Kidney (tissue), 14 donors: Measurements from ENCODE around the gene PRKCE. TPM values are rescaled to one million over a fixed set of nuclear protein-coding genes. Genes with fewer than 3 reads are reported as not detected.
A peak's percentile ranks its signal among the peaks of the same experiment; 100 is the strongest.

Source experiments
- DNase-seq, 5 donors: peaks; one replicate each; pipeline ENCODE4 v3.0.0-alpha.2; 2013 to 2020
- FAIRE-seq: peaks from 2 replicates; lab custom pipeline; 2012; peaks lifted over from hg19 to GRCh38; lab: Jason Lieb, UNC
- H3K27ac ChIP-seq, 2 donors: one replicate each; pipeline ENCODE4 v1.7.0; 2013; ENCODE audit warnings: low read depth in 2 of 2, low read length in 2 of 2, inconsistent platforms in 1 of 2
- H3K27me3 ChIP-seq: one replicate; pipeline ENCODE4 v1.7.1; 2013; ENCODE audit warnings: low read length, inconsistent platforms; ENCODE audit not compliant: control insufficient read depth, insufficient read depth
- H3K36me3 ChIP-seq, 3 donors: one replicate each; pipeline versions ENCODE4 v1.7.0 to v1.7.1; 2013; ENCODE audit warnings: low read length in 3 of 3, control low read depth in 1 of 3, inconsistent platforms in 1 of 3; ENCODE audit not compliant: insufficient read depth in 3 of 3, control insufficient read depth in 2 of 3
- H3K4me1 ChIP-seq, 3 donors: one replicate each; pipeline versions ENCODE4 v1.7.0 to v1.7.1; 2013; ENCODE audit warnings: low read length in 3 of 3, inconsistent platforms in 1 of 3, low read depth in 1 of 3; ENCODE audit not compliant: control insufficient read depth in 2 of 3, insufficient read depth in 2 of 3
- H3K4me3 ChIP-seq, 3 donors: one replicate each; pipeline versions ENCODE4 v1.7.0 to v1.8.1; 2013; ENCODE audit warnings: low read length in 3 of 3, control low read depth in 1 of 3, inconsistent platforms in 1 of 3
- H3K9ac ChIP-seq, 3 donors: one replicate each; pipeline versions ENCODE4 v1.7.0 to v1.7.1; 2013; ENCODE audit warnings: low read length in 3 of 3, control low read depth in 1 of 3, inconsistent platforms in 1 of 3
- H3K9me3 ChIP-seq, 3 donors: one replicate each; pipeline versions ENCODE4 v1.7.0 to v1.7.1; 2013; ENCODE audit warnings: low read length in 3 of 3, control low read depth in 1 of 3, inconsistent platforms in 1 of 3; ENCODE audit not compliant: control insufficient read depth in 2 of 3, insufficient read depth in 1 of 3
- intact Hi-C: fragments of 100-400 bp; cut with DNase I; formaldehyde crosslinking; loops from one replicate; pipeline ENCODE4 v1.11.1; 2022
- polyA plus RNA-seq: library from polyadenylated mRNA; stranded (reverse); fragments of 350-450 nt; fragmentation: Illumina TruSeq; extraction: RNeasy Lipid Tissue Mini Kit (QIAGEN cat#74804); gene quantifications from one replicate; pipeline ENCODE4 v1.2.3, GENCODE V29; 2014; ENCODE audit warnings: low read depth, low replicate concordance; ENCODE audit not compliant: insufficient read depth
- total RNA-seq: library from RNA; stranded (reverse); fragmentation: NEBNext Ultra II Directional; extraction: Animal tissue kit (Norgen Biotek cat#: 25700); gene quantifications from one replicate; pipeline ENCODE4 v1.2.1, GENCODE V29; 2021
- TF ChIP-seq, protein P1 (sequence below): IDR thresholded peaks from 3 replicates; pipeline ENCODE4 v1.5.1; 2012; ENCODE audit warnings: mild to moderate bottlenecking, moderate library complexity, borderline replicate concordance; ENCODE audit not compliant: insufficient read depth; ENCODE audit errors: extremely low read depth
- donor health status: control.
- donor health status: control.
- donor health status: control.
- donor health status: control.
- donor health status: control.
- donor health status: DM: yes; HTN: yes; CAD: no.
- donor health status: Normal renal cell carcinoma (clear cell type).

The PRKCE gene
- total and polyA plus RNA-seq, 2 donors from 2014 or later, result 11.1 to 27.3 TPM

DNA sequence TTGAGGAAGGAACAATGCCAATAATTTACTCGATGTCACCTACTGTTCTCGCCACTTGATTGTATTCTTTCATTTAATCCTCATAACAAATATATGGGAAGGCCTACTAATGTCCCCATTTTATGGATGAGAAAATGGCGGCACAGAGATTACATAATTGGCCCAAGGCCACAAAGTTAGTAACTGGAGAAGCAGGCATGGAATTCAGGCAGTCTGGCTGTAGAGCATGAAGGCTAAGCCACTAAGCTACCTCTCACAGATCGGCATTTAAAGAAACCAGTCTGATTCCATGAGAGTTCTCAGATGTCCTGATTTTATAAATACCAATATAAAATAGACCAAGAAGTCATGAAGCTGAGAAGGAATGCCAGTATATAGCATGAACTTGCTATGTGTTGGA lies 523.9 kb downstream of the PRKCE start:
- TF ChIP-seq, protein P1, sequence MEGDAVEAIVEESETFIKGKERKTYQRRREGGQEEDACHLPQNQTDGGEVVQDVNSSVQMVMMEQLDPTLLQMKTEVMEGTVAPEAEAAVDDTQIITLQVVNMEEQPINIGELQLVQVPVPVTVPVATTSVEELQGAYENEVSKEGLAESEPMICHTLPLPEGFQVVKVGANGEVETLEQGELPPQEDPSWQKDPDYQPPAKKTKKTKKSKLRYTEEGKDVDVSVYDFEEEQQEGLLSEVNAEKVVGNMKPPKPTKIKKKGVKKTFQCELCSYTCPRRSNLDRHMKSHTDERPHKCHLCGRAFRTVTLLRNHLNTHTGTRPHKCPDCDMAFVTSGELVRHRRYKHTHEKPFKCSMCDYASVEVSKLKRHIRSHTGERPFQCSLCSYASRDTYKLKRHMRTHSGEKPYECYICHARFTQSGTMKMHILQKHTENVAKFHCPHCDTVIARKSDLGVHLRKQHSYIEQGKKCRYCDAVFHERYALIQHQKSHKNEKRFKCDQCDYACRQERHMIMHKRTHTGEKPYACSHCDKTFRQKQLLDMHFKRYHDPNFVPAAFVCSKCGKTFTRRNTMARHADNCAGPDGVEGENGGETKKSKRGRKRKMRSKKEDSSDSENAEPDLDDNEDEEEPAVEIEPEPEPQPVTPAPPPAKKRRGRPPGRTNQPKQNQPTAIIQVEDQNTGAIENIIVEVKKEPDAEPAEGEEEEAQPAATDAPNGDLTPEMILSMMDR, result no peak
- DNase-seq, result no peak
- no peak overlapping the region for H3K4me3 ChIP-seq
- no peaks in the 10 kb centered on the region for H3K27me3 ChIP-seq
- H3K9ac ChIP-seq, result no peak overlapping the region
- intact Hi-C loops, result no loop called here
- H3K27ac ChIP-seq, result no peak overlapping the region
- H3K36me3 ChIP-seq, result no peaks in the 10 kb centered on the region
- H3K9me3 ChIP-seq, result no peaks in the 10 kb centered on the region
- peaks cover 3 to 11% (median 11%) of the 10 kb centered on the region in 3 donors for H3K4me1 ChIP-seq
- FAIRE-seq, result no peak

DNA sequence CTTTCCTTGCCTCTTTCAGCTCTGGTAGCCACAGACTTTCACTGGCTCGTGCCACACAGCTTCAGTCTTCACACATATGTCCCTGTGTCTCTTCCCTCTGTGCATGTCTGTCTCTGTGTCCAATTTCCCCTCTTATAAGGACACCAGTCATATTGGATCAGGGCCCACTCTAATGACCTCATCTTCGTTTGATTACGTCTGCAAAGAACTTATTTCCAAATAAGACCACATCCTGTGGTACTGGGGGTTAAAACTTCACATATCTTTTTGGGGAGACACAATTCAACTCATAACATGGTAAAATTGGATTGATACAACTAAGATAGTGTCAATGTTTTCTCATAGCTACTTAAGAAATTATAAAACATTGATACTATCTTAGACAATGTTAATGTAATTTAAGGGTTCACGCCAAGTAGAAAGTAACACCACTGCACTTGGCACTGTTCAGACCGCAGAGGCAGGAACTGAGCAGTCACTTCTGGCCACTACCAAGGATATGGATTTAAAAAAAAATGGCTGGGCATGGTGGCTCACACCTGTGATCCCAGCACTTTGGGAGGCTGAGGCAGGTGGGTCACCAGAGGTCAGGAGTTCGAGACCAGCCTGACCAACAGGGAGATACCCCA lies 526.1 kb downstream of the PRKCE start:
- no peak overlapping the region for H3K27ac ChIP-seq
- DNase-seq (peak in 1 of 5 donors; percentile 18), FAIRE-seq (no peak)
- no peak overlapping the region for H3K4me3 ChIP-seq
- no peaks in the 10 kb centered on the region for H3K27me3 ChIP-seq
- TF ChIP-seq, protein P1, result no peak
- intact Hi-C loops, result no loop called here
- H3K9ac ChIP-seq, result no peak overlapping the region
- H3K36me3 ChIP-seq, result no peaks in the 10 kb centered on the region
- H3K4me1 ChIP-seq, result peaks cover 3 to 11% (median 11%) of the 10 kb centered on the region in 3 donors
- H3K9me3 ChIP-seq, result no peaks in the 10 kb centered on the region

DNA sequence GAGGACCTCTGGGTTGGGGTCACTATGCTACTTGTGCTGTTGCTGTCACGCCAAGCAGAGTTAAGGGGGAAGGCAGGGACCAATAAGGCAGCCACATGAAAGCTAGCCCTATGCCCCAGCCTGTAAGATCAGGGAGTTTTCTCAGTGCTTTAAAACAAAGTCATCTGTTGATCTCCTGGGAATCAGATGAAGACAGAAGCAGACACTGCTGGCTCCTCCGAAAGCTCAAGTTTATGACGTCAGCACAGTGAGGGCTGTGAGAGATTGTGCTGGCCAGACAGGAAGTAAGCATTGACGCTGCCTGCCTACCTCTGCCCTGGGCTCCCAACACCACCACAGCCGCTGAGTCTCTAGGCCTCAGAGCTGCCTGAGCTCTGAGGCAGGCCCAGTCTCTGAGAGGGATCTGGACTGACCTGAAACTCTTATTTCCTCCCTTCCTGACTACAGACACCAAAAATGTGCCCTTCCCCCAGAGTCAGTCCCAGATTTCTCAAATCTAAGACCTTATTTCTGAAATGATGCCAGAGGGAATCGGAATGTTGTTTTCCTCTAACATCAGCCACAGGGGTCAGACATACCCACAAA lies 527.7 kb downstream of the PRKCE start:
- Histone ChIP-seq H3K27me3 (no peaks in the 10 kb centered on the region), H3K36me3 (no peaks in the 10 kb centered on the region), H3K9me3 (no peaks in the 10 kb centered on the region), H3K27ac (peak overlapping the region; percentile 14 to 69), H3K4me1 (peaks cover 3 to 11% (median 11%) of the 10 kb centered on the region in 3 donors), H3K4me3 (no peak overlapping the region), H3K9ac (peak overlapping the region in 1 of 3 donors; percentile 21)
- DNase-seq (peak in 4 of 5 donors; percentile 32 to 87 (median 52)), FAIRE-seq (no peak)
- intact Hi-C loops, result no loop called here
- TF ChIP-seq, protein P1, result no peak
